ENCODE measurements around the gene DENND1B. TPM values are rescaled to one million over a fixed set of nuclear protein-coding genes. Genes with fewer than 3 reads are reported as not detected.

Gene DENND1B
- total and polyA plus RNA-seq, 2 donors (not counting 1 experiment from before 2014, with no cell fraction given), result 4.3 to 25.4 TPM

DNA sequence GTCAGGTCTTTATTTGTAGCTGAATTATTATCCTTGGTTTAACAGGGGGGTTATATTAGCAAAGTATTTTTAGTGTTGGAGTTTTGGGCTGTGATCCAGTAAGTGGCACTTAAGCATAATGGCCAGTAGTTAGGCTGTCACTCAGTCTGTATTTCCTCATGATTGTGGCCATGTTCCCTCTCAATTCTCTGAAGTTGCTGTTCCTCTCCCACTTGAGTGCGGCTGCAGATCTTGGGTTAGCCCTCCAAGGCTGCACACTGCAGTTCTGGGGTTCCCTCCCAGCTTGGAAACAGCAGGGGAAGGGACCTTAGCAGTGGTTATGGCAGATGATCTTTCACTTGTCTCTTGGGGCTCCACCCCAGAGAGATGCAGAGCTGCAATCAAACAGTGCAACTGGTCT is 23.2 kb upstream of the DENND1B start:
- H3K27ac Mint-ChIP-seq, result no peak overlapping the region
- CTCF ChIA-PET, result no interaction called here
- ATAC-seq (ENCODE audit: low read depth) (no peak), DNase-seq (no peak)
- H3K27me3 ChIP-seq (replicated peaks in 1 of 4; ENCODE audit: control extremely low read depth in 1 of 4, control insufficient read depth in 3 of 4, insufficient read depth in 4 of 4, low read length in 3 of 4), result peaks cover 0 to 9% (median 2%) of the 10 kb centered on the region in 4 experiments
- H3K36me3 ChIP-seq (replicated peaks in 1 of 2; ENCODE audit: control extremely low read depth in 1 of 2, control insufficient read depth in 1 of 2, extremely low read depth in 1 of 2, insufficient read depth in 2 of 2, low read length in 1 of 2), result no peaks in the 10 kb centered on the region
- H3K9ac ChIP-seq (ENCODE audit: low read length), result no peak overlapping the region
- no peak overlapping the region for H3K27ac ChIP-seq (ENCODE audit: low read length in 2 of 2)
- no peak for TF ChIP-seq EZH2 (IDR thresholded peaks at IDR 0.05; ENCODE audit: borderline replicate concordance, insufficient read depth, low read depth, low read length, poor library complexity, severe bottlenecking)
- TF ChIP-seq CTCF (IDR thresholded peaks at IDR 0.05), result no peak
- no peak overlapping the region for H2AFZ ChIP-seq (ENCODE audit: insufficient read depth, low read depth, low read length, poor library complexity, severe bottlenecking)
- H3K4me1 ChIP-seq (ENCODE audit: control insufficient read depth in 2 of 2, insufficient read depth in 2 of 2, low read length in 2 of 2), result no peaks in the 10 kb centered on the region
- intact Hi-C loops (cut with micrococcal nuclease), result no loop called here
- H3K9me3 Mint-ChIP-seq (ENCODE audit: insufficient read depth), result peaks cover 19% of the 10 kb centered on the region
- H3K4me3 ChIP-seq (ENCODE audit: control extremely low read depth in 1 of 5, extremely low read depth in 1 of 5, insufficient read depth in 1 of 5, low read depth in 2 of 5, low read length in 4 of 5), result no peak overlapping the region
- no peaks in the 10 kb centered on the region for H3K27me3 Mint-ChIP-seq
- H4K20me1 ChIP-seq (ENCODE audit: control insufficient read depth, insufficient read depth, low read length, poor library complexity, severe bottlenecking), result no peaks in the 10 kb centered on the region
- POLR2A ChIA-PET, result no interaction called here
- H3K4me1 Mint-ChIP-seq, result no peaks in the 10 kb centered on the region
- no peak overlapping the region for H3K4me2 ChIP-seq (replicated peaks; ENCODE audit: low read depth, low read length, poor library complexity, severe bottlenecking)
- H3K4me3 Mint-ChIP-seq, result no peak overlapping the region
- H3K79me2 ChIP-seq (ENCODE audit: control insufficient read depth, insufficient read depth, low read length), result no peaks in the 10 kb centered on the region
- H3K9me3 ChIP-seq (ENCODE audit: control extremely low read depth in 1 of 3, control insufficient read depth in 2 of 3, insufficient read depth in 1 of 3, low read length in 2 of 3), result peaks cover 0 to 41% (median 37%) of the 10 kb centered on the region in 3 donors
- 89% methylated on average over 1 of the region's 1 CpG for whole genome bisulfite sequencing (ENCODE audit: insufficient coverage)

- Histone ChIP-seq H3K4me2 (replicated peaks; ENCODE audit: low read depth, low read length, poor library complexity, severe bottlenecking) (no peak overlapping the region), H2AFZ (ENCODE audit: insufficient read depth, low read depth, low read length, poor library complexity, severe bottlenecking) (no peak overlapping the region), H3K9ac (ENCODE audit: low read length) (no peak overlapping the region), H3K79me2 (ENCODE audit: control insufficient read depth, insufficient read depth, low read length) (no peaks in the 10 kb centered on the region), H3K4me1 (ENCODE audit: control insufficient read depth in 2 of 2, insufficient read depth in 2 of 2, low read length in 2 of 2) (no peaks in the 10 kb centered on the region), H4K20me1 (ENCODE audit: control insufficient read depth, insufficient read depth, low read length, poor library complexity, severe bottlenecking) (no peaks in the 10 kb centered on the region), H3K27ac (ENCODE audit: low read length in 2 of 2) (no peak overlapping the region), H3K4me3 (ENCODE audit: control extremely low read depth in 1 of 5, extremely low read depth in 1 of 5, insufficient read depth in 1 of 5, low read depth in 2 of 5, low read length in 4 of 5) (no peak overlapping the region), H3K36me3 (replicated peaks in 1 of 2; ENCODE audit: control extremely low read depth in 1 of 2, control insufficient read depth in 1 of 2, extremely low read depth in 1 of 2, insufficient read depth in 2 of 2, low read length in 1 of 2) (no peaks in the 10 kb centered on the region), H3K9me3 (ENCODE audit: control extremely low read depth in 1 of 3, control insufficient read depth in 2 of 3, insufficient read depth in 1 of 3, low read length in 2 of 3) (peaks cover 0 to 39% (median 34%) of the 10 kb centered on the region in 3 donors), H3K27me3 (replicated peaks in 1 of 4; ENCODE audit: control extremely low read depth in 1 of 4, control insufficient read depth in 3 of 4, insufficient read depth in 4 of 4, low read length in 3 of 4) (peaks cover 0 to 9% (median 2%) of the 10 kb centered on the region in 4 experiments)
- ATAC-seq (ENCODE audit: low read depth) (no peak), DNase-seq (no peak)
- Mint-ChIP-seq H3K9me3 (ENCODE audit: insufficient read depth) (peaks cover 19% of the 10 kb centered on the region), H3K4me1 (no peaks in the 10 kb centered on the region), H3K4me3 (no peak overlapping the region), H3K27ac (no peak overlapping the region), H3K27me3 (no peaks in the 10 kb centered on the region)
- TF ChIP-seq CTCF (IDR thresholded peaks at IDR 0.05) (no peak), EZH2 (IDR thresholded peaks at IDR 0.05; ENCODE audit: borderline replicate concordance, insufficient read depth, low read depth, low read length, poor library complexity, severe bottlenecking) (no peak)
- CTCF ChIA-PET, result no interaction called here
- POLR2A ChIA-PET, result no interaction called here
- intact Hi-C loops (cut with micrococcal nuclease), result no loop called here
These were observed 21.7 kb upstream of the DENND1B start for GRCh38 chr1:197797010-197797409.
